ENCODE results near the gene OLFM1. TPM values are rescaled to one million over a fixed set of nuclear protein-coding genes. Genes with fewer than 3 reads are reported as not detected.

Gene OLFM1
- total RNA-seq, 5 donors from 2014 or later (not counting 1 experiment from before 2014, with no cell fraction given), result 0.16 TPM; not detected in 4

- no peaks in the 10 kb centered on the region for H3K9me3 Mint-ChIP-seq
- CTCF ChIA-PET, result no interaction called here
- WGBS (ENCODE audit: insufficient coverage), result 86% methylated on average over 15 of the region's 17 CpGs
- Histone ChIP-seq H3K4me3 (ENCODE audit: control insufficient read depth in 1 of 2, extremely low read depth in 1 of 2, low read length in 1 of 2) (no peak overlapping the region), H3K27me3 (replicated peaks in 1 of 2; ENCODE audit: control insufficient read depth in 2 of 2, extremely low read depth in 1 of 2, insufficient read depth in 2 of 2, low read length in 1 of 2) (peaks cover 0 to 53% of the 10 kb centered on the region in 2 experiments), H3K36me3 (ENCODE audit: control insufficient read depth in 2 of 2, extremely low read depth in 1 of 2, insufficient read depth in 1 of 2, low read length in 1 of 2) (no peaks in the 10 kb centered on the region), H3K9me3 (no peaks in the 10 kb centered on the region), H3K4me1 (ENCODE audit: control insufficient read depth in 1 of 2, extremely low read depth in 1 of 2, insufficient read depth in 2 of 2, low read length in 2 of 2) (no peaks in the 10 kb centered on the region), H3K27ac (ENCODE audit: low read length) (no peak overlapping the region)
- ATAC-seq (replicated peaks in 1 of 4), result no peak
- POLR2A ChIA-PET, result no interaction called here
- H3K27ac Mint-ChIP-seq, result no peak overlapping the region
- H3K27me3 Mint-ChIP-seq, result peaks cover 31 to 51% of the 10 kb centered on the region in 2 donors
- H3K4me1 Mint-ChIP-seq, result peaks cover 0 to 1% (median 0%) of the 10 kb centered on the region in 3 donors
- no peak overlapping the region for H3K4me3 Mint-ChIP-seq
- DNase-seq, result no peak
- H3K36me3 Mint-ChIP-seq, result no peaks in the 10 kb centered on the region
Observed at GRCh38 chr9:135048758-135049444, 38.6 kb upstream of the OLFM1 start.

- Mint-ChIP-seq H3K27me3 (peaks cover 37 to 52% of the 10 kb centered on the region in 2 donors), H3K36me3 (no peaks in the 10 kb centered on the region), H3K4me3 (no peak overlapping the region), H3K27ac (no peak overlapping the region), H3K9me3 (no peaks in the 10 kb centered on the region), H3K4me1 (peaks cover 0 to 1% (median 0%) of the 10 kb centered on the region in 3 donors)
- no peak for ATAC-seq (replicated peaks in 1 of 4)
- no peaks in the 10 kb centered on the region for H3K9me3 ChIP-seq
- peaks cover 0 to 53% of the 10 kb centered on the region in 2 experiments for H3K27me3 ChIP-seq (replicated peaks in 1 of 2; ENCODE audit: control insufficient read depth in 2 of 2, extremely low read depth in 1 of 2, insufficient read depth in 2 of 2, low read length in 1 of 2)
- ChIA-PET POLR2A (no interaction called here), CTCF (no interaction called here)
- no peaks in the 10 kb centered on the region for H3K36me3 ChIP-seq (ENCODE audit: control insufficient read depth in 2 of 2, extremely low read depth in 1 of 2, insufficient read depth in 1 of 2, low read length in 1 of 2)
- DNase-seq, result no peak
- 57% methylated on average over 1 of the region's 7 CpGs for WGBS (ENCODE audit: insufficient coverage)
- no peaks in the 10 kb centered on the region for H3K4me1 ChIP-seq (ENCODE audit: control insufficient read depth in 1 of 2, extremely low read depth in 1 of 2, insufficient read depth in 2 of 2, low read length in 2 of 2)
- no peak overlapping the region for H3K4me3 ChIP-seq (ENCODE audit: control insufficient read depth in 1 of 2, extremely low read depth in 1 of 2, low read length in 1 of 2)
- H3K27ac ChIP-seq (ENCODE audit: low read length), result no peak overlapping the region
Observed at GRCh38 chr9:135049460-135049859, 38.0 kb upstream of the OLFM1 start.

- no peak overlapping the region for H3K27ac ChIP-seq (ENCODE audit: low read length)
- ATAC-seq (replicated peaks in 1 of 4), result no peak
- ChIA-PET CTCF (no interaction called here), POLR2A (no interaction called here)
- no peaks in the 10 kb centered on the region for H3K36me3 ChIP-seq (ENCODE audit: control insufficient read depth in 2 of 2, extremely low read depth in 1 of 2, insufficient read depth in 1 of 2, low read length in 1 of 2)
- no peaks in the 10 kb centered on the region for H3K9me3 ChIP-seq
- H3K9me3 Mint-ChIP-seq, result no peaks in the 10 kb centered on the region
- H3K27me3 ChIP-seq (replicated peaks in 1 of 2; ENCODE audit: control insufficient read depth in 2 of 2, extremely low read depth in 1 of 2, insufficient read depth in 2 of 2, low read length in 1 of 2), result peaks cover 0 to 48% of the 10 kb centered on the region in 2 experiments
- no peak overlapping the region for H3K27ac Mint-ChIP-seq
- no peaks in the 10 kb centered on the region for H3K4me1 ChIP-seq (ENCODE audit: control insufficient read depth in 1 of 2, extremely low read depth in 1 of 2, insufficient read depth in 2 of 2, low read length in 2 of 2)
- WGBS (ENCODE audit: insufficient coverage), result 81% methylated on average over 27 of the region's 31 CpGs
- H3K27me3 Mint-ChIP-seq, result peaks cover 42 to 51% of the 10 kb centered on the region in 2 donors
- H3K4me1 Mint-ChIP-seq, result peaks cover 0 to 1% (median 0%) of the 10 kb centered on the region in 3 donors
- DNase-seq, result no peak
- no peak overlapping the region for H3K4me3 ChIP-seq (ENCODE audit: control insufficient read depth in 1 of 2, extremely low read depth in 1 of 2, low read length in 1 of 2)
- no peak overlapping the region for H3K4me3 Mint-ChIP-seq
- H3K36me3 Mint-ChIP-seq, result no peaks in the 10 kb centered on the region
Observed at GRCh38 chr9:135050072-135050990, 37.1 kb upstream of the OLFM1 start.

GRCh38 chr9:135051316-135052038 is 36.0 kb upstream of the OLFM1 start:
- Mint-ChIP-seq H3K4me3 (no peak overlapping the region), H3K27ac (no peak overlapping the region), H3K9me3 (no peaks in the 10 kb centered on the region), H3K27me3 (peaks cover 42 to 53% of the 10 kb centered on the region in 2 donors), H3K4me1 (peaks cover 0 to 1% (median 0%) of the 10 kb centered on the region in 3 donors), H3K36me3 (no peaks in the 10 kb centered on the region)
- POLR2A ChIA-PET, result no interaction called here
- 88% methylated on average over 13 of the region's 17 CpGs for WGBS (ENCODE audit: insufficient coverage)
- CTCF ChIA-PET, result no interaction called here
- no peak overlapping the region for H3K27ac ChIP-seq (ENCODE audit: low read length)
- H3K27me3 ChIP-seq (replicated peaks in 1 of 2; ENCODE audit: control insufficient read depth in 2 of 2, extremely low read depth in 1 of 2, insufficient read depth in 2 of 2, low read length in 1 of 2), result peaks cover 0 to 37% of the 10 kb centered on the region in 2 experiments
- H3K36me3 ChIP-seq (ENCODE audit: control insufficient read depth in 2 of 2, extremely low read depth in 1 of 2, insufficient read depth in 1 of 2, low read length in 1 of 2), result no peaks in the 10 kb centered on the region
- no peak overlapping the region for H3K4me3 ChIP-seq (ENCODE audit: control insufficient read depth in 1 of 2, extremely low read depth in 1 of 2, low read length in 1 of 2)
- ATAC-seq (replicated peaks in 1 of 4) (no peak), DNase-seq (no peak)
- no peaks in the 10 kb centered on the region for H3K4me1 ChIP-seq (ENCODE audit: control insufficient read depth in 1 of 2, extremely low read depth in 1 of 2, insufficient read depth in 2 of 2, low read length in 2 of 2)
- no peaks in the 10 kb centered on the region for H3K9me3 ChIP-seq

- ATAC-seq (replicated peaks in 1 of 4), result no peak
- no peak for DNase-seq
- POLR2A ChIA-PET, result no interaction called here
- H3K4me3 ChIP-seq (ENCODE audit: control insufficient read depth in 1 of 2, extremely low read depth in 1 of 2, low read length in 1 of 2), result no peak overlapping the region
- H3K27me3 Mint-ChIP-seq, result peaks cover 46 to 53% of the 10 kb centered on the region in 2 donors
- 20% methylated on average over 4 of the region's 5 CpGs for WGBS (ENCODE audit: insufficient coverage)
- no peaks in the 10 kb centered on the region for H3K36me3 ChIP-seq (ENCODE audit: control insufficient read depth in 2 of 2, extremely low read depth in 1 of 2, insufficient read depth in 1 of 2, low read length in 1 of 2)
- no peak overlapping the region for H3K27ac ChIP-seq (ENCODE audit: low read length)
- peaks cover 0 to 28% of the 10 kb centered on the region in 2 experiments for H3K27me3 ChIP-seq (replicated peaks in 1 of 2; ENCODE audit: control insufficient read depth in 2 of 2, extremely low read depth in 1 of 2, insufficient read depth in 2 of 2, low read length in 1 of 2)
- H3K4me1 ChIP-seq (ENCODE audit: control insufficient read depth in 1 of 2, extremely low read depth in 1 of 2, insufficient read depth in 2 of 2, low read length in 2 of 2), result no peaks in the 10 kb centered on the region
- H3K9me3 Mint-ChIP-seq, result no peaks in the 10 kb centered on the region
- H3K4me3 Mint-ChIP-seq, result no peak overlapping the region
- H3K27ac Mint-ChIP-seq, result no peak overlapping the region
- CTCF ChIA-PET, result no interaction called here
- H3K4me1 Mint-ChIP-seq, result peaks cover 0 to 1% (median 0%) of the 10 kb centered on the region in 3 donors
- H3K9me3 ChIP-seq, result no peaks in the 10 kb centered on the region
- no peaks in the 10 kb centered on the region for H3K36me3 Mint-ChIP-seq
Observed at GRCh38 chr9:135053133-135053532, 34.3 kb upstream of the OLFM1 start.

- CTCF ChIA-PET, result no interaction called here
- Histone ChIP-seq H3K27ac (ENCODE audit: low read length) (no peak overlapping the region), H3K9me3 (no peaks in the 10 kb centered on the region), H3K4me1 (ENCODE audit: control insufficient read depth in 1 of 2, extremely low read depth in 1 of 2, insufficient read depth in 2 of 2, low read length in 2 of 2) (no peaks in the 10 kb centered on the region), H3K27me3 (replicated peaks in 1 of 2; ENCODE audit: control insufficient read depth in 2 of 2, extremely low read depth in 1 of 2, insufficient read depth in 2 of 2, low read length in 1 of 2) (peaks cover 0 to 21% of the 10 kb centered on the region in 2 experiments), H3K4me3 (ENCODE audit: control insufficient read depth in 1 of 2, extremely low read depth in 1 of 2, low read length in 1 of 2) (no peak overlapping the region), H3K36me3 (ENCODE audit: control insufficient read depth in 2 of 2, extremely low read depth in 1 of 2, insufficient read depth in 1 of 2, low read length in 1 of 2) (no peaks in the 10 kb centered on the region)
- H3K27ac Mint-ChIP-seq, result no peak overlapping the region
- H3K36me3 Mint-ChIP-seq, result no peaks in the 10 kb centered on the region
- no CpG with 5 or more reads among the region's 3 CpGs for WGBS (ENCODE audit: insufficient coverage)
- H3K4me1 Mint-ChIP-seq, result peaks cover 0 to 1% (median 0%) of the 10 kb centered on the region in 3 donors
- POLR2A ChIA-PET, result no interaction called here
- H3K27me3 Mint-ChIP-seq, result peaks cover 46 to 48% of the 10 kb centered on the region in 2 donors
- no peak for ATAC-seq (replicated peaks in 1 of 4)
- no peak overlapping the region for H3K4me3 Mint-ChIP-seq
- DNase-seq, result no peak
- H3K9me3 Mint-ChIP-seq, result no peaks in the 10 kb centered on the region
Observed at GRCh38 chr9:135055181-135055580, 32.3 kb upstream of the OLFM1 start.
